Tibial nerve (tissue), 4 donors: ENCODE results near the gene CDH13. TPM values are rescaled to one million over a fixed set of nuclear protein-coding genes. Genes with fewer than 3 reads are reported as not detected.

Experiments
- DNase-seq, 2 donors: peaks; one replicate each; pipeline ENCODE4 v3.0.0-alpha.2; 2019; ENCODE audit warnings: low spot score in 2 of 2
- H3K27ac ChIP-seq, 4 donors: fragments of 200-600 bp; sonication (generic) in 3 of 4; one replicate each; pipeline ENCODE4 v1.5.1; 2017 to 2019; ENCODE audit warnings: mild to moderate bottlenecking in 1 of 4
- H3K27me3 ChIP-seq, 2 donors: fragments of 200-600 bp; sonication (generic) in 1 of 2; one replicate each; pipeline versions ENCODE4 v1.5.1 to v1.6.0; 2017 to 2019
- H3K36me3 ChIP-seq, 3 donors: fragments of 200-600 bp; sonication (generic); one replicate each; pipeline ENCODE4 v1.5.1; 2018 to 2019
- H3K4me1 ChIP-seq, 4 donors: fragments of 200-600 bp; sonication (generic) in 3 of 4; one replicate each; pipeline ENCODE4 v1.5.1; 2017 to 2019
- H3K4me3 ChIP-seq, 4 donors: fragments of 200-600 bp; sonication (generic) in 3 of 4; one replicate each; pipeline ENCODE4 v1.5.1; 2017 to 2019; ENCODE audit warnings: mild to moderate bottlenecking in 1 of 4, moderate library complexity in 1 of 4
- H3K9me3 ChIP-seq, 4 donors: fragments of 200-600 bp; sonication (generic) in 3 of 4; one replicate each; pipeline ENCODE4 v1.5.1; 2017 to 2019
- CTCF ChIP-seq, 5 experiments: fragments of 200-600 bp in 3 of 5; fragments of 450-650 bp in 2 of 5; sonication (generic) in 3 of 5; IDR thresholded peaks; one replicate each; pipeline ENCODE4 v1.5.1; 2016 to 2019; ENCODE audit warnings: antibody characterized with exemption in 5 of 5, mild to moderate bottlenecking in 3 of 5, moderate library complexity in 2 of 5
- EP300 ChIP-seq, 2 donors: sonication (generic); formaldehyde crosslinking; IDR thresholded peaks; one replicate each; pipeline ENCODE4 v1.6.1; 2017; ENCODE audit warnings: antibody characterized with exemption in 2 of 2, mild to moderate bottlenecking in 1 of 2
- POLR2A ChIP-seq, 2 donors: fragments of 450-650 bp; IDR thresholded peaks; one replicate each; pipeline ENCODE4 v1.6.1; 2017; ENCODE audit warnings: antibody characterized with exemption in 2 of 2, mild to moderate bottlenecking in 2 of 2, moderate library complexity in 2 of 2
- WGBS, 2 donors: methylation state at CpG; one replicate each; pipeline ENCODE4 v1.1.5; 2018; 5-methylcytosine and 5-hydroxymethylcytosine counted together
- total RNA-seq, 4 donors: library from RNA; depleted of rRNA; stranded (reverse); fragments of >200 nt; gene quantifications; one replicate each; pipeline ENCODE4 v1.1.0, GENCODE V29; 2016

Gene CDH13
- total RNA-seq, 4 donors from 2014 or later: 4.1 to 14.4 (median 5.8) TPM

GRCh38 chr16:83720213-83720612 lies 1093.4 kb downstream of the CDH13 start:
- no peak overlapping the region for H3K4me3 ChIP-seq
- no peaks in the 10 kb centered on the region for H3K27me3 ChIP-seq
- H3K9me3 ChIP-seq: no peaks in the 10 kb centered on the region
- TF ChIP-seq CTCF (IDR thresholded peaks at IDR 0.05) (no peak), POLR2A (IDR thresholded peaks at IDR 0.05) (no peak), EP300 (IDR thresholded peaks at IDR 0.05) (no peak)
- no peak for DNase-seq
- WGBS, 2 donors: 95% methylated on average over 5 of the region's 5 CpGs
- H3K36me3 ChIP-seq: no peaks in the 10 kb centered on the region
- no peaks in the 10 kb centered on the region for H3K4me1 ChIP-seq
- H3K27ac ChIP-seq: no peak overlapping the region

- no peak overlapping the region for H3K4me3 ChIP-seq
- no peak for TF ChIP-seq POLR2A (IDR thresholded peaks at IDR 0.05)
- no peak for TF ChIP-seq CTCF (IDR thresholded peaks at IDR 0.05)
- TF ChIP-seq EP300 (IDR thresholded peaks at IDR 0.05): no peak
- H3K4me1 ChIP-seq: no peaks in the 10 kb centered on the region
- H3K9me3 ChIP-seq: no peaks in the 10 kb centered on the region
- H3K27ac ChIP-seq: no peak overlapping the region
- DNase-seq: no peak
- no peaks in the 10 kb centered on the region for H3K27me3 ChIP-seq
- WGBS, 2 donors: 73 to 91% methylated on average over 4 of the region's 4 CpGs
- H3K36me3 ChIP-seq: no peaks in the 10 kb centered on the region
These were observed 1094.2 kb downstream of the CDH13 start for GRCh38 chr16:83720981-83721380.

GRCh38 chr16:83721676-83722075 lies 1094.9 kb downstream of the CDH13 start:
- 68 to 77% methylated on average over 3 of the region's 3 CpGs for WGBS, 2 donors
- no peak overlapping the region for H3K27ac ChIP-seq
- no peak for DNase-seq
- H3K9me3 ChIP-seq: no peaks in the 10 kb centered on the region
- no peak for TF ChIP-seq CTCF (IDR thresholded peaks at IDR 0.05)
- TF ChIP-seq POLR2A (IDR thresholded peaks at IDR 0.05): no peak
- no peak for TF ChIP-seq EP300 (IDR thresholded peaks at IDR 0.05)
- H3K27me3 ChIP-seq: no peaks in the 10 kb centered on the region
- H3K36me3 ChIP-seq: no peaks in the 10 kb centered on the region
- H3K4me3 ChIP-seq: no peak overlapping the region
- no peaks in the 10 kb centered on the region for H3K4me1 ChIP-seq

GRCh38 chr16:83722456-83723183 lies 1095.9 kb downstream of the CDH13 start:
- Histone ChIP-seq H3K27ac (no peak overlapping the region), H3K27me3 (no peaks in the 10 kb centered on the region), H3K4me1 (no peaks in the 10 kb centered on the region), H3K4me3 (no peak overlapping the region), H3K9me3 (no peaks in the 10 kb centered on the region), H3K36me3 (no peaks in the 10 kb centered on the region)
- WGBS, 2 donors: 63 to 72% methylated on average over 6 of the region's 6 CpGs
- no peak for DNase-seq
- TF ChIP-seq EP300 (IDR thresholded peaks at IDR 0.05) (no peak), CTCF (IDR thresholded peaks at IDR 0.05) (no peak), POLR2A (IDR thresholded peaks at IDR 0.05) (no peak)

- WGBS, 2 donors: 83 to 85% methylated on average over 3 of the region's 3 CpGs
These were observed 1096.5 kb downstream of the CDH13 start for GRCh38 chr16:83723244-83723643.

More at GRCh38 chr16:83723244-83723643, 1096.5 kb downstream of the CDH13 start:
- TF ChIP-seq CTCF (IDR thresholded peaks at IDR 0.05) (no peak), POLR2A (IDR thresholded peaks at IDR 0.05) (no peak), EP300 (IDR thresholded peaks at IDR 0.05) (no peak)
- Histone ChIP-seq H3K4me3 (no peak overlapping the region), H3K27ac (no peak overlapping the region), H3K9me3 (no peaks in the 10 kb centered on the region), H3K36me3 (no peaks in the 10 kb centered on the region), H3K4me1 (no peaks in the 10 kb centered on the region), H3K27me3 (no peaks in the 10 kb centered on the region)
- DNase-seq: no peak
